Liver (tissue), 9 donors: ENCODE data around the gene TFB2M. TPM values are rescaled to one million over a fixed set of nuclear protein-coding genes. Genes with fewer than 3 reads are reported as not detected.

Experiments used
- DNase-seq: peaks from one replicate; pipeline ENCODE4 v3.0.0-alpha.2; 2017; ENCODE audit warnings: low spot score
- H3K27ac ChIP-seq, 2 donors: one replicate each; pipeline ENCODE4 v1.7.0; 2013; ENCODE audit warnings: inconsistent platforms in 2 of 2, low read length in 2 of 2, control low read depth in 1 of 2, low read depth in 1 of 2, mild to moderate bottlenecking in 1 of 2
- H3K27me3 ChIP-seq, 4 donors: one replicate each; pipeline versions ENCODE4 v1.6.1 to v1.7.0; 2013; ENCODE audit warnings: low read length in 3 of 4, inconsistent platforms in 1 of 4, mild to moderate bottlenecking in 1 of 4, moderate library complexity in 1 of 4; ENCODE audit not compliant: control insufficient read depth in 4 of 4, insufficient read depth in 4 of 4
- H3K36me3 ChIP-seq, 4 donors: one replicate each; pipeline versions ENCODE4 v1.6.1 to v1.7.0; 2013; ENCODE audit warnings: low read length in 3 of 4, mild to moderate bottlenecking in 3 of 4, low read depth in 1 of 4, moderate library complexity in 1 of 4; ENCODE audit not compliant: control insufficient read depth in 4 of 4, insufficient read depth in 3 of 4
- H3K4me1 ChIP-seq, 4 donors: one replicate each; pipeline versions ENCODE4 v1.6.1 to v1.7.0; 2013; ENCODE audit warnings: low read length in 3 of 4, mild to moderate bottlenecking in 3 of 4, moderate library complexity in 1 of 4; ENCODE audit not compliant: control insufficient read depth in 4 of 4, insufficient read depth in 4 of 4
- H3K4me3 ChIP-seq, 3 donors: one replicate each; pipeline versions ENCODE4 v1.6.1 to v1.7.0; 2013; ENCODE audit warnings: low read length in 3 of 3, control low read depth in 1 of 3, low read depth in 1 of 3, mild to moderate bottlenecking in 1 of 3
- H3K9ac ChIP-seq, 2 donors: one replicate each; pipeline ENCODE4 v1.7.0; 2013; ENCODE audit warnings: low read length in 2 of 2, mild to moderate bottlenecking in 2 of 2, moderate library complexity in 2 of 2, control low read depth in 1 of 2, low read depth in 1 of 2
- H3K9me3 ChIP-seq, 4 donors: one replicate each; pipeline versions ENCODE4 v1.6.1 to v1.7.0; 2013; ENCODE audit warnings: low read length in 3 of 4; ENCODE audit not compliant: control insufficient read depth in 4 of 4
- ATF3 ChIP-seq: IDR thresholded peaks from 2 replicates; pipeline ENCODE4 v1.6.1; 2016; ENCODE audit warnings: antibody characterized with exemption
- CTCF ChIP-seq: fragments of 150-350 bp; IDR thresholded peaks from 2 replicates; pipeline ENCODE4 v1.5.1; 2017; ENCODE audit warnings: improper control_type of control experiment, low read depth, low read length; ENCODE audit not compliant: missing input control
- EGR1 ChIP-seq, 2 donors: IDR thresholded peaks; 2 replicates each; pipeline ENCODE4 v1.6.1; 2016 to 2018; ENCODE audit warnings: antibody characterized with exemption in 2 of 2, low read depth in 2 of 2
- FOXA2 ChIP-seq: IDR thresholded peaks from 2 replicates; pipeline ENCODE4 v1.6.1; 2016; ENCODE audit warnings: antibody characterized with exemption
- GABPA ChIP-seq, 2 donors: IDR thresholded peaks in 1 of 2; conservative IDR thresholded peaks in 1 of 2; 2 replicates each; pipeline ENCODE4 v1.6.1; 2016; ENCODE audit warnings: antibody characterized with exemption in 2 of 2, mild to moderate bottlenecking in 1 of 2, moderate library complexity in 1 of 2
- HNF4A ChIP-seq, 2 donors: conservative IDR thresholded peaks; 2 replicates each; pipeline ENCODE4 v1.6.1; 2016; ENCODE audit warnings: antibody characterized with exemption in 2 of 2, mild to moderate bottlenecking in 2 of 2
- HNF4G ChIP-seq: IDR thresholded peaks from 2 replicates; pipeline ENCODE4 v1.6.1; 2016; ENCODE audit warnings: antibody characterized with exemption
- JUND ChIP-seq, 2 donors: IDR thresholded peaks; 2 replicates each; pipeline ENCODE4 v1.6.1; 2016; ENCODE audit warnings: antibody characterized with exemption in 2 of 2
- NR2F2 ChIP-seq: IDR thresholded peaks from 2 replicates; pipeline ENCODE4 v1.6.1; 2016; ENCODE audit warnings: antibody characterized with exemption
- RAD21 ChIP-seq, 2 donors: IDR thresholded peaks; 2 replicates each; pipeline ENCODE4 v1.6.1; 2016; ENCODE audit warnings: antibody characterized with exemption in 2 of 2, mild to moderate bottlenecking in 2 of 2
- REST ChIP-seq: IDR thresholded peaks from 2 replicates; pipeline ENCODE4 v1.6.1; 2016; ENCODE audit warnings: antibody characterized with exemption, mild to moderate bottlenecking
- RXRA ChIP-seq, 2 donors: IDR thresholded peaks; 2 replicates each; pipeline ENCODE4 v1.6.1; 2017 to 2018; ENCODE audit warnings: antibody characterized with exemption in 2 of 2, mild to moderate bottlenecking in 1 of 2
- SP1 ChIP-seq: IDR thresholded peaks from 2 replicates; pipeline ENCODE4 v1.6.1; 2018; ENCODE audit warnings: antibody characterized with exemption, mild to moderate bottlenecking
- TAF1 ChIP-seq: conservative IDR thresholded peaks from 2 replicates; pipeline ENCODE4 v1.6.1; 2016; ENCODE audit warnings: antibody characterized with exemption, mild to moderate bottlenecking
- YY1 ChIP-seq: IDR thresholded peaks from 2 replicates; pipeline ENCODE4 v1.6.1; 2016; ENCODE audit warnings: antibody characterized with exemption, mild to moderate bottlenecking
- WGBS: extraction: QIAGEN DNeasy Blood & Tissue Kit; methylation state at CpG from one replicate; pipeline ENCODE4 v1.1.7; 2013; 5-methylcytosine and 5-hydroxymethylcytosine counted together
- polyA plus RNA-seq, 2 donors: library from polyadenylated mRNA; stranded (reverse) in 1 of 2; unstranded in 1 of 2; fragments of 200-250 nt in 1 of 2; fragments of >200 nt in 1 of 2; fragmentation: Nextera tagmentation in 1 of 2; extraction: Ambion mirVana in 1 of 2; gene quantifications; one replicate each; pipeline versions ENCODE4 v1.2.1 to v1.2.3, GENCODE V29; 2013 to 2015
- total RNA-seq, 2 donors: library from RNA; depleted of rRNA; stranded (reverse); fragments of >200 nt; gene quantifications; one replicate each; pipeline ENCODE4 v1.2.3, GENCODE V29; 2014
- TF ChIP-seq, protein P1 (sequence below): IDR thresholded peaks from 2 replicates; pipeline ENCODE4 v1.6.1; 2016; ENCODE audit warnings: antibody characterized with exemption
- TF ChIP-seq, protein P2 (sequence below): IDR thresholded peaks from 2 replicates; pipeline ENCODE4 v1.6.1; 2016; ENCODE audit warnings: antibody characterized with exemption
- donor health status: healthy.
- donor health status: healthy.
- donor health status: healthy.
- donor health status: healthy.
- donor health status: healthy.

The TFB2M gene
- total and polyA plus RNA-seq, 4 donors = 15.0 to 26.4 (median 23.5) TPM

DNA sequence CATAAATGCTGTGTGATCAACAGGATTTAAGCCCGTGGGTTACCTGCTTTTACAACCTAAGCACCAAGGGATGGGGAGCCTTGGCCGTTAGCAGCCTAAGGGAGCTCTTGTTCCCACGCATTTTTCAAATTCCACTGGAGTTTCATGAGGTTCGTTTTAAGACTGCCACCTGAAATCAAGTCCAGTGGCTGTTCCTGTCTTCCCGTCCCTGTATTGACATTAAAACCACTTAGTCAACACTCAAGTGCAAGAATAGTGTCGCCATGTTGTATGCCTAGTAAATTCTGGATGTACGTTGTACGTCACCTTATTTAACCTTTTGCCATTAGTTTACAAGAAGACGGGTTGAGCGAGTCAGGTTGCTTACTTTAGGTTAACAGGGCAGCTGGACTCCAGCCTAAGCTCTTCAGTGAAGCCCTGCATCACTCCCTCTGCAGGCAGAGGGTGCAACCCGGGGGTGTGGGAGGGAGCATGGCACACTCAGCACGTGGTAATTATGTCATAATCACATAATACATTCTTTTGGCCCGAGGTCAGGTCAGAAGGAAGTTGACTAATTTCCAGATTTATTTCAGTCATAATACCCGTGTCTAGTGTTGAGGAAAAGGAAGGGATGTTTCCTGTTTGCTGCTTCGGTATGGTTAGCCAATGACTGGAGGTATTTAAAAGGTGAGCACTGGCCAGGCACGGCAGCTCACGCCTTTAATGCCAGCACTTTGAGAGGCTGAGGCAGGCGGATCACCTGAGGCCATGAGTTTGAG lies 42.7 kb upstream of the TFB2M start:
- no peak for DNase-seq
- H3K4me3 ChIP-seq = no peak overlapping the region
- no peak overlapping the region for H3K9ac ChIP-seq
- H3K27me3 ChIP-seq = no peaks in the 10 kb centered on the region
- peaks cover 0 to 3% (median 0%) of the 10 kb centered on the region in 4 donors for H3K36me3 ChIP-seq
- peak overlapping the region; percentile 65 to 69 for H3K27ac ChIP-seq
- TF ChIP-seq HNF4A (conservative IDR thresholded peaks at IDR 0.05) (peak in 1 of 2 donors; percentile 20), SP1 (peak; percentile 29), YY1 (peak; percentile 47), RAD21 (IDR thresholded peaks at IDR 0.05) (peak; percentile 41 to 60), CTCF (no peak), EGR1 (IDR thresholded peaks at IDR 0.05; ENCODE audit: low read depth in 2 of 2) (peak in 1 of 2 donors; percentile 31), HNF4G (no peak), TAF1 (no peak), ATF3 (peak; percentile 22), RXRA (IDR thresholded peaks at IDR 0.05) (peak; percentile 64 to 67), GABPA (IDR thresholded peaks at IDR 0.05 in 1 of 2, conservative IDR thresholded peaks at IDR 0.05 in 1 of 2) (peak; percentile 14 to 56), NR2F2 (peak; percentile 89)
- TF ChIP-seq, protein P1, sequence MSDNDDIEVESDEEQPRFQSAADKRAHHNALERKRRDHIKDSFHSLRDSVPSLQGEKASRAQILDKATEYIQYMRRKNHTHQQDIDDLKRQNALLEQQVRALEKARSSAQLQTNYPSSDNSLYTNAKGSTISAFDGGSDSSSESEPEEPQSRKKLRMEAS = peak; percentile 84
- no peaks in the 10 kb centered on the region for H3K9me3 ChIP-seq
- WGBS = 43% methylated on average over 18 of the region's 18 CpGs
- H3K4me1 ChIP-seq = peaks cover 0 to 7% (median 5%) of the 10 kb centered on the region in 4 donors

DNA sequence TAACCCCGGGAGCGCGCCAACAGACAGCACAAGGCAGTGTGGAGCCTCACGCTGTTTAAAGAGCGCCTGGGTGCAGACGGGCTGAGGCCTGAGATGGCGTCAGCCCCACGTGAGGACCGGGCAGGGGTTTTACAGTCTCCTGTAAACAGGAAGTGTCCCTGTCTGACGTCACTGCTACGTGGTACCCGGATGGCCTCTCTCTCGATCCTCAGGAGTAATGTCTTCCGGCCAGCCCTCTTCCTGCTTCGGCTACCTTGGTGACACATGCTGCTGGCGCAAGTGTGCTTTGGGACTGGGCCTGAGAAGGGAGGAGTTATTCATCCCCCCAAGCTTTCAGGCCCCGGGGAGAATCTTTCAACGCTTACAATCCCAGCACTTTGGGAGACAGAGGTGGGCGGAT lies 41.4 kb upstream of the TFB2M start:
- TF ChIP-seq, protein P2, sequence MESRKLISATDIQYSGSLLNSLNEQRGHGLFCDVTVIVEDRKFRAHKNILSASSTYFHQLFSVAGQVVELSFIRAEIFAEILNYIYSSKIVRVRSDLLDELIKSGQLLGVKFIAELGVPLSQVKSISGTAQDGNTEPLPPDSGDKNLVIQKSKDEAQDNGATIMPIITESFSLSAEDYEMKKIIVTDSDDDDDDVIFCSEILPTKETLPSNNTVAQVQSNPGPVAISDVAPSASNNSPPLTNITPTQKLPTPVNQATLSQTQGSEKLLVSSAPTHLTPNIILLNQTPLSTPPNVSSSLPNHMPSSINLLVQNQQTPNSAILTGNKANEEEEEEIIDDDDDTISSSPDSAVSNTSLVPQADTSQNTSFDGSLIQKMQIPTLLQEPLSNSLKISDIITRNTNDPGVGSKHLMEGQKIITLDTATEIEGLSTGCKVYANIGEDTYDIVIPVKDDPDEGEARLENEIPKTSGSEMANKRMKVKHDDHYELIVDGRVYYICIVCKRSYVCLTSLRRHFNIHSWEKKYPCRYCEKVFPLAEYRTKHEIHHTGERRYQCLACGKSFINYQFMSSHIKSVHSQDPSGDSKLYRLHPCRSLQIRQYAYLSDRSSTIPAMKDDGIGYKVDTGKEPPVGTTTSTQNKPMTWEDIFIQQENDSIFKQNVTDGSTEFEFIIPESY = no peak
- TF ChIP-seq NR2F2 = no peak
- no peak for TF ChIP-seq CTCF
- TF ChIP-seq FOXA2 = no peak
- no peak for TF ChIP-seq GABPA (IDR thresholded peaks at IDR 0.05 in 1 of 2, conservative IDR thresholded peaks at IDR 0.05 in 1 of 2)
- no peak for TF ChIP-seq HNF4G
- TF ChIP-seq TAF1 = no peak
- TF ChIP-seq HNF4A (conservative IDR thresholded peaks at IDR 0.05) = no peak
- no peak for TF ChIP-seq ATF3
- no peak for TF ChIP-seq JUND (IDR thresholded peaks at IDR 0.05)
- no peak for TF ChIP-seq EGR1 (IDR thresholded peaks at IDR 0.05; ENCODE audit: low read depth in 2 of 2)
- no peak for TF ChIP-seq REST
- Histone ChIP-seq H3K9ac (no peak overlapping the region), H3K4me3 (no peak overlapping the region), H3K27ac (no peak overlapping the region), H3K36me3 (peaks cover 0 to 3% (median 1%) of the 10 kb centered on the region in 4 donors), H3K27me3 (no peaks in the 10 kb centered on the region), H3K9me3 (no peaks in the 10 kb centered on the region), H3K4me1 (peaks cover 0 to 7% (median 5%) of the 10 kb centered on the region in 4 donors)
- DNase-seq = no peak
- 88% methylated on average over 19 of the region's 19 CpGs for whole genome bisulfite sequencing
